ENCODE measurements around the gene NKIRAS1. TPM values are rescaled to one million over a fixed set of nuclear protein-coding genes. Genes with fewer than 3 reads are reported as not detected.

The NKIRAS1 gene
- total and polyA plus RNA-seq, 2 of the 8 experiments (the other 6 are each of a cell fraction or from before 2014, with no cell fraction given) = 3.4 to 7.0 TPM

GRCh38 chr3:23889950-23890349 lies 26.8 kb downstream of the NKIRAS1 start (continued):
- TF ChIP-seq SIN3A (conservative IDR thresholded peaks at IDR 0.05 in 1 of 2, IDR thresholded peaks at IDR 0.05 in 1 of 2; ENCODE audit: low read depth in 1 of 2, low read length in 2 of 2) (no peak), JUND (IDR thresholded peaks at IDR 0.05; ENCODE audit: low read length) (no peak), CEBPB (IDR thresholded peaks at IDR 0.05; ENCODE audit: low read depth, low read length) (no peak), NANOG (IDR thresholded peaks at IDR 0.05; ENCODE audit: insufficient read depth, low read depth, low read length, poor library complexity, severe bottlenecking) (no peak), SAP30 (IDR thresholded peaks at IDR 0.05; ENCODE audit: insufficient read depth, insufficient replicate concordance, low read length) (no peak), PHF8 (conservative IDR thresholded peaks at IDR 0.05; ENCODE audit: low read depth, low read length) (no peak)

Measured in H1 (cell line).